ENCODE results near the gene ZNF239. TPM values are rescaled to one million over a fixed set of nuclear protein-coding genes. Genes with fewer than 3 reads are reported as not detected.
A peak's percentile ranks its signal among the peaks of the same experiment; 100 is the strongest.

Gene ZNF239
- polyA plus RNA-seq (2013): 0.92 and 1.1 TPM in 2 replicates

GRCh38 chr10:43574001-43574892, at the start of gene ZNF239:
ZNF239 (minus strand) TSS chr10:43574616; CDS start chr10:43558079, 16,537 bp downstream.
- Histone ChIP-seq H3K9me3 (ENCODE audit: insufficient read depth, low read depth, low read length) (no peaks in the 10 kb centered on the region), H2BK5ac (ENCODE audit: low read depth, low read length, poor library complexity) (no peak within 1 kb of the TSS), H4K12ac (ENCODE audit: low read depth, low read length) (peak within 1 kb of the TSS; percentile 87), H4K91ac (ENCODE audit: low read depth, low read length) (peak within 1 kb of the TSS; percentile 42), H3K79me1 (ENCODE audit: low read length) (peaks cover 6% of the 10 kb centered on the region), H2AFZ (ENCODE audit: insufficient read depth, low read length, poor library complexity) (peak within 1 kb of the TSS; percentile 97), H2AK5ac (ENCODE audit: low read length) (no peak within 1 kb of the TSS), H2BK120ac (ENCODE audit: insufficient read depth, low read length, poor library complexity) (no peak within 1 kb of the TSS), H3K18ac (ENCODE audit: low read length) (peak within 1 kb of the TSS; percentile 86), H3K14ac (ENCODE audit: low read length) (peak within 1 kb of the TSS; percentile 73), H3K27me3 (ENCODE audit: insufficient read depth, low read length) (no peaks in the 10 kb centered on the region), H3K4me2 (ENCODE audit: low read length) (peak within 1 kb of the TSS; percentile 69), H3K27ac (ENCODE audit: low read depth, low read length) (no peak within 1 kb of the TSS), H4K8ac (ENCODE audit: low read depth, low read length) (peak within 1 kb of the TSS; percentile 77), H3K4ac (ENCODE audit: low read depth, low read length) (no peak within 1 kb of the TSS), H3K36me3 (ENCODE audit: control insufficient read depth in 1 of 2, insufficient read depth in 2 of 2, low read length in 2 of 2) (no peaks in the 10 kb centered on the region), H3K9ac (ENCODE audit: low read length) (peak within 1 kb of the TSS; percentile 41), H3K79me2 (ENCODE audit: control insufficient read depth, insufficient read depth, low read length, poor library complexity) (no peaks in the 10 kb centered on the region), H3K4me1 (ENCODE audit: control insufficient read depth in 1 of 2, insufficient read depth in 2 of 2, low read length in 2 of 2) (peaks cover 0 to 10% of the 10 kb centered on the region in 2 experiments), H2BK12ac (ENCODE audit: low read length) (no peak within 1 kb of the TSS), H3K23ac (ENCODE audit: low read length) (no peak within 1 kb of the TSS), H3K4me3 (ENCODE audit: low read depth, low read length) (peak within 1 kb of the TSS; percentile 71)
- WGBS (ENCODE audit: extremely low coverage, insufficient coverage, insufficient read length): no CpG with 5 or more reads among the region's 78 CpGs
- peak; percentile 37 for DNase-seq

- no peak overlapping the region for H4K8ac ChIP-seq (ENCODE audit: low read depth, low read length)
- H2BK12ac ChIP-seq (ENCODE audit: low read length): no peak overlapping the region
- H2AFZ ChIP-seq (ENCODE audit: insufficient read depth, low read length, poor library complexity): no peak overlapping the region
- H3K79me1 ChIP-seq (ENCODE audit: low read length): no peaks in the 10 kb centered on the region
- H3K4ac ChIP-seq (ENCODE audit: low read depth, low read length): no peak overlapping the region
- H4K12ac ChIP-seq (ENCODE audit: low read depth, low read length): no peak overlapping the region
- no peak overlapping the region for H3K27ac ChIP-seq (ENCODE audit: low read depth, low read length)
- H3K36me3 ChIP-seq (ENCODE audit: control insufficient read depth in 1 of 2, insufficient read depth in 2 of 2, low read length in 2 of 2): no peaks in the 10 kb centered on the region
- H2AK5ac ChIP-seq (ENCODE audit: low read length): no peak overlapping the region
- no peaks in the 10 kb centered on the region for H3K27me3 ChIP-seq (ENCODE audit: insufficient read depth, low read length)
- no peak overlapping the region for H4K91ac ChIP-seq (ENCODE audit: low read depth, low read length)
- H3K9ac ChIP-seq (ENCODE audit: low read length): no peak overlapping the region
- no peak overlapping the region for H3K14ac ChIP-seq (ENCODE audit: low read length)
- no CpG with 5 or more reads among the region's 3 CpGs for WGBS (ENCODE audit: extremely low coverage, insufficient coverage, insufficient read length)
- H3K18ac ChIP-seq (ENCODE audit: low read length): no peak overlapping the region
- no peak overlapping the region for H3K4me3 ChIP-seq (ENCODE audit: low read depth, low read length)
- H3K4me2 ChIP-seq (ENCODE audit: low read length): no peak overlapping the region
- peaks cover 1% of the 10 kb centered on the region for H3K9me3 ChIP-seq (ENCODE audit: insufficient read depth, low read depth, low read length)
- H2BK120ac ChIP-seq (ENCODE audit: insufficient read depth, low read length, poor library complexity): no peak overlapping the region
- H3K23ac ChIP-seq (ENCODE audit: low read length): no peak overlapping the region
- no peaks in the 10 kb centered on the region for H3K4me1 ChIP-seq (ENCODE audit: control insufficient read depth in 1 of 2, insufficient read depth in 2 of 2, low read length in 2 of 2)
- no peaks in the 10 kb centered on the region for H3K79me2 ChIP-seq (ENCODE audit: control insufficient read depth, insufficient read depth, low read length, poor library complexity)
- peak in 1 of 2 donors; percentile 23 for DNase-seq
- no peak overlapping the region for H2BK5ac ChIP-seq (ENCODE audit: low read depth, low read length, poor library complexity)
These were observed 48.9 kb upstream of the ZNF239 start for GRCh38 chr10:43623351-43623750.

GRCh38 chr10:43622038-43622437, 47.6 kb upstream of the ZNF239 start:
- H3K18ac ChIP-seq (ENCODE audit: low read length): no peak overlapping the region
- H2AFZ ChIP-seq (ENCODE audit: insufficient read depth, low read length, poor library complexity): no peak overlapping the region
- H3K9me3 ChIP-seq (ENCODE audit: insufficient read depth, low read depth, low read length): peaks cover 1% of the 10 kb centered on the region
- H2BK120ac ChIP-seq (ENCODE audit: insufficient read depth, low read length, poor library complexity): no peak overlapping the region
- H3K4ac ChIP-seq (ENCODE audit: low read depth, low read length): no peak overlapping the region
- H3K4me1 ChIP-seq (ENCODE audit: control insufficient read depth in 1 of 2, insufficient read depth in 2 of 2, low read length in 2 of 2): no peaks in the 10 kb centered on the region
- no peak overlapping the region for H3K27ac ChIP-seq (ENCODE audit: low read depth, low read length)
- no peak overlapping the region for H2BK5ac ChIP-seq (ENCODE audit: low read depth, low read length, poor library complexity)
- H4K12ac ChIP-seq (ENCODE audit: low read depth, low read length): no peak overlapping the region
- no peak for DNase-seq
- no peaks in the 10 kb centered on the region for H3K27me3 ChIP-seq (ENCODE audit: insufficient read depth, low read length)
- no peak overlapping the region for H2BK12ac ChIP-seq (ENCODE audit: low read length)
- no peak overlapping the region for H3K9ac ChIP-seq (ENCODE audit: low read length)
- H3K4me3 ChIP-seq (ENCODE audit: low read depth, low read length): no peak overlapping the region
- no CpG with 5 or more reads among the region's 2 CpGs for WGBS (ENCODE audit: extremely low coverage, insufficient coverage, insufficient read length)
- no peak overlapping the region for H2AK5ac ChIP-seq (ENCODE audit: low read length)
- no peak overlapping the region for H3K4me2 ChIP-seq (ENCODE audit: low read length)
- no peak overlapping the region for H4K8ac ChIP-seq (ENCODE audit: low read depth, low read length)
- H3K79me1 ChIP-seq (ENCODE audit: low read length): no peaks in the 10 kb centered on the region
- no peak overlapping the region for H3K14ac ChIP-seq (ENCODE audit: low read length)
- no peaks in the 10 kb centered on the region for H3K79me2 ChIP-seq (ENCODE audit: control insufficient read depth, insufficient read depth, low read length, poor library complexity)
- H3K36me3 ChIP-seq (ENCODE audit: control insufficient read depth in 1 of 2, insufficient read depth in 2 of 2, low read length in 2 of 2): no peaks in the 10 kb centered on the region
- H4K91ac ChIP-seq (ENCODE audit: low read depth, low read length): no peak overlapping the region
- no peak overlapping the region for H3K23ac ChIP-seq (ENCODE audit: low read length)

GRCh38 chr10:43619368-43619767, 45.0 kb upstream of the ZNF239 start:
- Histone ChIP-seq H4K12ac (ENCODE audit: low read depth, low read length) (no peak overlapping the region), H3K4me3 (ENCODE audit: low read depth, low read length) (no peak overlapping the region), H3K23ac (ENCODE audit: low read length) (no peak overlapping the region), H3K4me2 (ENCODE audit: low read length) (no peak overlapping the region), H3K14ac (ENCODE audit: low read length) (no peak overlapping the region), H2BK5ac (ENCODE audit: low read depth, low read length, poor library complexity) (no peak overlapping the region), H2BK12ac (ENCODE audit: low read length) (no peak overlapping the region), H3K27ac (ENCODE audit: low read depth, low read length) (no peak overlapping the region), H3K79me1 (ENCODE audit: low read length) (no peaks in the 10 kb centered on the region), H2AK5ac (ENCODE audit: low read length) (no peak overlapping the region), H3K36me3 (ENCODE audit: control insufficient read depth in 1 of 2, insufficient read depth in 2 of 2, low read length in 2 of 2) (no peaks in the 10 kb centered on the region), H3K18ac (ENCODE audit: low read length) (no peak overlapping the region), H3K9me3 (ENCODE audit: insufficient read depth, low read depth, low read length) (peaks cover 1% of the 10 kb centered on the region), H4K91ac (ENCODE audit: low read depth, low read length) (no peak overlapping the region), H3K9ac (ENCODE audit: low read length) (no peak overlapping the region), H3K4ac (ENCODE audit: low read depth, low read length) (no peak overlapping the region), H3K27me3 (ENCODE audit: insufficient read depth, low read length) (no peaks in the 10 kb centered on the region), H2AFZ (ENCODE audit: insufficient read depth, low read length, poor library complexity) (no peak overlapping the region), H3K79me2 (ENCODE audit: control insufficient read depth, insufficient read depth, low read length, poor library complexity) (no peaks in the 10 kb centered on the region), H2BK120ac (ENCODE audit: insufficient read depth, low read length, poor library complexity) (no peak overlapping the region), H4K8ac (ENCODE audit: low read depth, low read length) (no peak overlapping the region), H3K4me1 (ENCODE audit: control insufficient read depth in 1 of 2, insufficient read depth in 2 of 2, low read length in 2 of 2) (no peaks in the 10 kb centered on the region)
- no CpG with 5 or more reads among the region's 2 CpGs for WGBS (ENCODE audit: extremely low coverage, insufficient coverage, insufficient read length)
- DNase-seq: no peak
